Ascending aorta (tissue), 2 donors: Measurements from ENCODE around the gene NXT1. TPM values are rescaled to one million over a fixed set of nuclear protein-coding genes. Genes with fewer than 3 reads are reported as not detected.
A peak's percentile ranks its signal among the peaks of the same experiment; 100 is the strongest.

Experiments used
- DNase-seq, 2 donors: peaks; one replicate each; pipeline ENCODE4 v3.0.0-alpha.2; 2019; ENCODE audit warnings: low spot score in 2 of 2
- H3K27ac ChIP-seq, 2 donors: fragments of 200-600 bp; sonication (generic); one replicate each; pipeline ENCODE4 v1.5.1; 2016 to 2017; ENCODE audit warnings: mild to moderate bottlenecking in 1 of 2
- H3K27me3 ChIP-seq: fragments of 200-600 bp; sonication (generic); one replicate; pipeline ENCODE4 v1.5.1; 2017
- H3K36me3 ChIP-seq, 2 donors: fragments of 200-600 bp; sonication (generic); one replicate each; pipeline ENCODE4 v1.5.1; 2016
- H3K4me1 ChIP-seq, 2 donors: fragments of 200-600 bp; sonication (generic); one replicate each; pipeline ENCODE4 v1.5.1; 2016 to 2017; ENCODE audit warnings: mild to moderate bottlenecking in 1 of 2
- H3K4me3 ChIP-seq, 2 donors: fragments of 200-600 bp; sonication (generic); one replicate each; pipeline ENCODE4 v1.5.1; 2016 to 2017; ENCODE audit warnings: mild to moderate bottlenecking in 1 of 2
- H3K9me3 ChIP-seq, 2 donors: fragments of 200-600 bp; sonication (generic); one replicate each; pipeline ENCODE4 v1.5.1; 2016
- intact Hi-C: fragments of 100-400 bp; cut with DNase I; formaldehyde crosslinking; loops from one replicate; pipeline ENCODE4 v1.15.1; 2023
- total RNA-seq: library from RNA; depleted of rRNA; stranded (reverse); fragments of >200 nt; gene quantifications from one replicate; pipeline ENCODE4 v1.1.0, GENCODE V29; 2016
- TF ChIP-seq, protein P1 (sequence below), 3 experiments: fragments of 200-600 bp in 2 of 3; fragments of 450-650 bp in 1 of 3; sonication (generic) in 2 of 3; IDR thresholded peaks; one replicate each; pipeline ENCODE4 v1.5.1; 2016 to 2019; ENCODE audit warnings: antibody characterized with exemption in 3 of 3, mild to moderate bottlenecking in 1 of 3, moderate library complexity in 1 of 3

Gene NXT1
- total RNA-seq, 1 donor from 2014 or later = 50.0 TPM

- Histone ChIP-seq H3K27ac (no peak overlapping the region), H3K4me3 (no peak overlapping the region), H3K36me3 (no peaks in the 10 kb centered on the region), H3K27me3 (no peaks in the 10 kb centered on the region), H3K4me1 (no peaks in the 10 kb centered on the region), H3K9me3 (no peaks in the 10 kb centered on the region)
- no peak for DNase-seq
- TF ChIP-seq, protein P1, sequence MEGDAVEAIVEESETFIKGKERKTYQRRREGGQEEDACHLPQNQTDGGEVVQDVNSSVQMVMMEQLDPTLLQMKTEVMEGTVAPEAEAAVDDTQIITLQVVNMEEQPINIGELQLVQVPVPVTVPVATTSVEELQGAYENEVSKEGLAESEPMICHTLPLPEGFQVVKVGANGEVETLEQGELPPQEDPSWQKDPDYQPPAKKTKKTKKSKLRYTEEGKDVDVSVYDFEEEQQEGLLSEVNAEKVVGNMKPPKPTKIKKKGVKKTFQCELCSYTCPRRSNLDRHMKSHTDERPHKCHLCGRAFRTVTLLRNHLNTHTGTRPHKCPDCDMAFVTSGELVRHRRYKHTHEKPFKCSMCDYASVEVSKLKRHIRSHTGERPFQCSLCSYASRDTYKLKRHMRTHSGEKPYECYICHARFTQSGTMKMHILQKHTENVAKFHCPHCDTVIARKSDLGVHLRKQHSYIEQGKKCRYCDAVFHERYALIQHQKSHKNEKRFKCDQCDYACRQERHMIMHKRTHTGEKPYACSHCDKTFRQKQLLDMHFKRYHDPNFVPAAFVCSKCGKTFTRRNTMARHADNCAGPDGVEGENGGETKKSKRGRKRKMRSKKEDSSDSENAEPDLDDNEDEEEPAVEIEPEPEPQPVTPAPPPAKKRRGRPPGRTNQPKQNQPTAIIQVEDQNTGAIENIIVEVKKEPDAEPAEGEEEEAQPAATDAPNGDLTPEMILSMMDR (IDR thresholded peaks at IDR 0.05) = no peak
- intact Hi-C loops = no loop called here
Observed at GRCh38 chr20:23318347-23318746, 32.2 kb upstream of the NXT1 start.

DNA sequence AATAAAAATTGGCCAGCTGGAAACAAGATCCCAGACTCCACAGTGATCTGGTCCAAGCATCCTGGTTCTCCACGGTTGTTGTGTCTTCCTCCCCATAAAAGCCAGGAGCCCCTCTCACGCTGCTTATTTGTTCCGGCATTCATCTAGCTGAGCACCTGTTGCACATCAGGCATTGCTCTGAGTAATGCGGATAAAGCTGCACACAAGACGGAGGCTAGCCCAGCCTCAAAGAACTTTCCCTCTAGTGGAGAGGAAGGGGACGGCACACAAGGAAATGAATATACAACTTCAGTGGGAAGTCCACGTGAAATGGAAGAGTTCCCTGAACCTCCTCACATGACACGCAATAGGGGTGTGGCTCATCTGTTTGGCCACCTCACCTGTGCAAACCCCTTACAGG lies 30.3 kb upstream of the NXT1 start:
- intact Hi-C loops = no loop called here
- TF ChIP-seq, protein P1 (IDR thresholded peaks at IDR 0.05) = peak in 1 of 3 experiments; percentile 8
- Histone ChIP-seq H3K36me3 (no peaks in the 10 kb centered on the region), H3K4me3 (no peak overlapping the region), H3K27ac (no peak overlapping the region), H3K4me1 (no peaks in the 10 kb centered on the region), H3K27me3 (no peaks in the 10 kb centered on the region), H3K9me3 (no peaks in the 10 kb centered on the region)
- no peak for DNase-seq

DNA sequence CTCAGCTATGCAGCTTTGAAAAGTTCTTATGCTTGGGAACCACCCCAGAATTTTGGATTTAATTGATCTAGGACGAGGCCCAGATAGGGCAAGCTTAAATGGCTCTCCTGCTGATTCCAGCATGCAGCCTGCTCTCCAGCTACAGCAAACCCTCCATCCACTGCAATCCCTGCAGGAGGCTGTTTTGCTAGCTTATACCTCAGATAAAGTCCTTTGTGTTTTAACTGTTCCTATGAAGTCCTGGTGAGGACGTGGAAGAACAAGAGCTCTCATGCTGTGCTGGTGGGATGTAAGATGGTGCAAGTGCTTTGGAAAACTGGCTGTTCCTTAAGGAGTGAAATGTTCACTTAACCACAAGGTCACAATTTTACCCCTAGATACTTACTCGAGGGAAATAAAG lies 25.5 kb upstream of the NXT1 start:
- DNase-seq = no peak
- no peaks in the 10 kb centered on the region for H3K9me3 ChIP-seq
- H3K27ac ChIP-seq = no peak overlapping the region
- H3K4me3 ChIP-seq = no peak overlapping the region
- H3K36me3 ChIP-seq = no peaks in the 10 kb centered on the region
- TF ChIP-seq, protein P1 (IDR thresholded peaks at IDR 0.05) = no peak
- H3K4me1 ChIP-seq = no peaks in the 10 kb centered on the region
- H3K27me3 ChIP-seq = no peaks in the 10 kb centered on the region
- intact Hi-C loops = no loop called here

- Histone ChIP-seq H3K4me3 (no peak overlapping the region), H3K4me1 (no peaks in the 10 kb centered on the region), H3K27me3 (no peaks in the 10 kb centered on the region), H3K36me3 (no peaks in the 10 kb centered on the region), H3K9me3 (no peaks in the 10 kb centered on the region), H3K27ac (no peak overlapping the region)
- TF ChIP-seq, protein P1 (IDR thresholded peaks at IDR 0.05) = no peak
- intact Hi-C loops = no loop called here
- no peak for DNase-seq
Observed at GRCh38 chr20:23326774-23327173, 23.8 kb upstream of the NXT1 start.

DNA sequence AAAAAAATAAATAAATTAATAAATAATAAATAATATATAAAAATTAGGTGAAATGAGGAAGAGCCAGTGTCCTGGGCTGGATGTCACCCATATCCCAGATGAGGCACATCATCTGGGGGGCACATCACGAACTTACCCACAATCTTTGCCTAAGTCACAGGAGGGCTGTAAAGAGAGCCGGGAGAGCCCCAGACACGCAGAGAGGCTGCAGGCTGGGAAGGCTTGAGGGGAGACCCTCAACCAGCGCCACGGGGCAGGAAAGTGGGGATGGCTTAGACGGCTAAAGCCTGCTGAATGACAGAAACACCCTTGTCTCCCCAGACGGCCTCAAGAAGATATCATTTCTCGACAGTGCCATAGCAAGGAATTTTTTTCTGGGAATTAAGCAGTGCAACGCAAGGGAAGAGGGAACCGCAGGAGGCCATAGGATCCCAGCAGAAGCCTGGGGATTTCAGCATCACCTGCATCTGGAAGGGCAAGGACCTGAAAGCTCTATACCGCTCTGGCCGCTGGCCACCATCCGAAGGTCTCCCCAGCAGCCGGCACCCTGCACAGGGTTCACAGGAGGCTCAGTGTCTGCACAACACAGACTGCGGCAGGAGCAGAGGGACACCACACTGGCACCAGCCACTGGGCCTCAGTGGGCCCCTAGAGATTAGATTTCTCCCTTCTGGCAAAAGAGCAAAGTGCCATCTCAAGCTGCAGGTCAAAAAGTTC lies 22.8 kb upstream of the NXT1 start:
- intact Hi-C loops = no loop called here
- H3K27ac ChIP-seq = no peak overlapping the region
- no peak for DNase-seq

More for the DNA sequence above, 22.8 kb upstream of the NXT1 start:
- Histone ChIP-seq H3K4me3 (no peak overlapping the region), H3K36me3 (no peaks in the 10 kb centered on the region), H3K27me3 (no peaks in the 10 kb centered on the region), H3K9me3 (no peaks in the 10 kb centered on the region), H3K4me1 (no peaks in the 10 kb centered on the region)
- TF ChIP-seq, protein P1 (IDR thresholded peaks at IDR 0.05) = no peak
